Measurements from ENCODE around the gene CYBC1. TPM values are rescaled to one million over a fixed set of nuclear protein-coding genes. Genes with fewer than 3 reads are reported as not detected.
A peak's percentile ranks its signal among the peaks of the same experiment; 100 is the strongest.

CYBC1 gene
- total and polyA plus RNA-seq, 9 of the 15 experiments (the other 6 are each of a cell fraction or from before 2014, with no cell fraction given) = 1.3 to 71.8 (median 49.9) TPM

- TF ChIP-seq NKRF (IDR thresholded peaks at IDR 0.05; ENCODE audit: borderline replicate concordance) (no peak), ZNF165 (CRISPR knock-in tag; IDR thresholded peaks at IDR 0.05; ENCODE audit: borderline replicate concordance) (no peak), POLR2G (IDR thresholded peaks at IDR 0.05; ENCODE audit: low read depth, low read length) (peak; percentile 62), ZNF174 (CRISPR knock-in tag; IDR thresholded peaks at IDR 0.05) (no peak), ZNF589 (CRISPR knock-in tag; IDR thresholded peaks at IDR 0.05; ENCODE audit: low read depth) (no peak), ZNF280A (IDR thresholded peaks at IDR 0.05; ENCODE audit: low read depth, partially characterized antibody) (no peak), NRF1 (conservative IDR thresholded peaks at IDR 0.05 in 1 of 2, IDR thresholded peaks at IDR 0.05 in 1 of 2) (0 out of 4 replicates have a peak, but pooled peaks of 1 of the 2 experiments have one; percentile 16), RBM22 (IDR thresholded peaks at IDR 0.05; ENCODE audit: low read depth, low read length, poor library complexity, severe bottlenecking) (peak; percentile 21)
These were observed 37.4 kb upstream of the CYBC1 start (continued) for GRCh38 chr17:82487910-82488309.

All from K562 (cell line).